ENCODE data around the gene POU4F2.

POU4F2 gene, protein sequence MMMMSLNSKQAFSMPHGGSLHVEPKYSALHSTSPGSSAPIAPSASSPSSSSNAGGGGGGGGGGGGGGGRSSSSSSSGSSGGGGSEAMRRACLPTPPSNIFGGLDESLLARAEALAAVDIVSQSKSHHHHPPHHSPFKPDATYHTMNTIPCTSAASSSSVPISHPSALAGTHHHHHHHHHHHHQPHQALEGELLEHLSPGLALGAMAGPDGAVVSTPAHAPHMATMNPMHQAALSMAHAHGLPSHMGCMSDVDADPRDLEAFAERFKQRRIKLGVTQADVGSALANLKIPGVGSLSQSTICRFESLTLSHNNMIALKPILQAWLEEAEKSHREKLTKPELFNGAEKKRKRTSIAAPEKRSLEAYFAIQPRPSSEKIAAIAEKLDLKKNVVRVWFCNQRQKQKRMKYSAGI

GRCh38 chr4:146638786-146639505, at the start of gene POU4F2:
Gene POU4F2 (plus strand): TSS chr4:146638893. CDS start chr4:146639141, 248 bp downstream.
- no peak for DNase-seq (ENCODE audit: low spot score)

GRCh38 chr4:146590801-146591200, 47.9 kb upstream of the POU4F2 start:
- no peak for DNase-seq (ENCODE audit: low spot score)

DNA sequence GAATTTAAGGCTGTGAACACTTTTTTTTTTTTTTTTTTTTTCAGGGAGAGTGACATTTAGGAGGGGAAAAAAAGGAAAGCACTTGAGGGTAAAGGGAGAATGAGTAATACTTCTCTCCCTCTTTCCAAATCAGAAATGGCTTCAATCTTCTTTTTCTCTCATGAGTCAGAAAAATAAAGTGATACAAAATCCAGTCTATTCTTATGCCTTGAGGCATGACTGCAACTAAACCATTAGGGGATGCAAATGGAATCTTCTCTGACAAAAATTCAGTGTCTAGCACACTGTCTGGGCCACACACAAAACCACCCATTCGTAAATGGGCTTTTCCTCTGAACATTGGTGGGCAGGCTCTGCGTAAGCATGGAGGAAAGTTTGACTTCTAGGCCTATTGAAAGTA, 46.7 kb upstream of the POU4F2 start:
- DNase-seq (ENCODE audit: low spot score) = no peak

DNA sequence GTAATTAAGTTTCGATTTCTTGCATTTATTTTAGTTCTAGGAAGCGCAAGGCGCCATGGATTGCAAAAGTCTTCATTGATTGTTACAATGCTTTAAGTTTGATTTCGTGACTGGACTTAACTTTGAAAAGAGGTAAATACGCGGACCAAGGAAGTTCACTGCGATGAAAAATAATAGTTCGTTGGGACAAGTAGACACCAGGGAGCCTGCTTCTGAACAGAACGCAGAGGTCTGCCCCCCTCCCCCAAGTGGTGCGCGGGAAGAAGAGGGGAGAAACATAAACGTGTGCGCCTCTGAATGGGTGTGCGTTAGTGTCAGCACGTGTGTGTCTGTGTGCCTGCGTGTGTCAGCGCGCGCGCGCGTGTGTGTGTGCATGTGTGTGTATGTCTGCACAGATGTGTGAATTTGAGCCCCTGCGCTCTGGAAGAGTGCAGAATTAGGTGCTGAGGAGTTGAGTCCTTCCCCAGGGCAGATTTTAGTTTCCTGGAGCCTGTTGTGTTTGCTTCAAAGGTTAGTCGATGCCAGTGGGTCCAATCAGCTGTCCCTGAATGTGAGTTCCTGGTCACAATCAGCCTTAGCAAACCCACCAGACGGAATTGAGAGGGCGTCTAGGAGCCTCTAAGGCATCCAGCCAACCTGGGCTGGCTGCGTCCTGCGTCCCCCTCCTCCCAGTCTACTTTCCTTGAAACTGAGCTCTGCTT, 5.8 kb upstream of the POU4F2 start:
- DNase-seq (ENCODE audit: low spot score) = no peak

DNA sequence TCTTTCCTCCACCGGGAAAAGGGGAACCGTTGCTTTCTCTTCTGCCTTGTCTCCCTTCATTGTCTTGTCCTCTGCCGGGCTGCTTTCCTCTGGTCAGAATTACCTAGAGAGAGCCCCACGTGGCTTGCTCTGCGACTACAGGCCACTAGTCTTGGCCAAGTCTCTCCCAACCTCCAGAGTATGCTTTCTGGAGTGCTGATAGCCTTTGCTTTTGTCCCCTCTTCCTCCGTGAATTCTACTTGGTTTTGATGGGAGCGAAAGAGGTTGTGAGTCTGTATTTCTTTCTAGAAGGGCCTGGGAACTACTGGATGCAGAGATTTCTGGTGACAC, 5.3 kb upstream of the POU4F2 start:
- DNase-seq (ENCODE audit: low spot score) = no peak

DNA sequence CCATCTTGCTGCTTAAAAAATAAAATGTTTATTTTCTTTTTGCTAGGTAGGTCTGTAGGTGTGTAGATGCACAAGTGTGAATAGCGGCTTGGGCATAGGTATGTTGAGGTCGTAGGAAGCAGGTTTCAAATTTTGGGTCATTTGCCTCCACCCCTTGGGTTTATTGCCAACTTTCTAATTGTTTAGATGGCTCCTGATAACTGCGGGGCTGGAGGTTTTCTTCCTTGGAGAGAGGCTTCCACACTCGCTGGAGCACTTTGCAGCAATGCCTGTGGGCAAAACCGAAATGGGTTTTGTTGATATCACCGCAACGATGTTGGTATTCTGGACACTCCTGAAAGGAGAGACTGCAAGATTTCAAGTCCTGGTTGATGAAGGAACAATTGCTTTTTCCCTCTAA, 3.9 kb upstream of the POU4F2 start:
- no peak for DNase-seq (ENCODE audit: low spot score)

- DNase-seq (ENCODE audit: low spot score) = no peak
Observed at GRCh38 chr4:146637621-146638332, 916 bp upstream of the POU4F2 start.

- no peak for DNase-seq (ENCODE audit: low spot score)
Observed at GRCh38 chr4:146638333-146638785, 334 bp upstream of the POU4F2 start.

DNA sequence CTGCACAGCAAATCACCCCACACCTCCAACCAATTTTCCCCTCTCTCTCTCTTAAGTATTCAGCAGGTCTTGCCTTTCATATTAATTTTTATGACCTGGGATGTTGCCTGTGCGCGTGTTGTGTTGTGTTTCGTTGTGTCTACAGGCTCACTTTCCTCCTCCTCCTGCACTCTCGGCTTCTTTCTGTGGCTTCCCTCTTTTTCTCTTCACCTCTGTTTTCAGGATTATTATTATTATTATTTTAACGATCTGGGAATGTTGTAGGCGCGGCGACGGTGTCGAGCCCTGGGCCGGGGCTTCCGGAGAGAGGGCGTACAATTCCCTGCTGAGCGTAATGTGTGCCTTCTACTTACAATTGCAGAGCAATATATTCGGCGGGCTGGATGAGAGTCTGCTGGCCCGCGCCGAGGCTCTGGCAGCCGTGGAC, 826 bp downstream of the POU4F2 start:
- no peak for DNase-seq (ENCODE audit: low spot score)

GRCh38 chr4:146640021-146640464, 1.4 kb downstream of the POU4F2 start:
- DNase-seq (ENCODE audit: low spot score) = no peak

- no peak for DNase-seq (ENCODE audit: low spot score)
Observed at GRCh38 chr4:146640465-146641061, 1.9 kb downstream of the POU4F2 start.

DNA sequence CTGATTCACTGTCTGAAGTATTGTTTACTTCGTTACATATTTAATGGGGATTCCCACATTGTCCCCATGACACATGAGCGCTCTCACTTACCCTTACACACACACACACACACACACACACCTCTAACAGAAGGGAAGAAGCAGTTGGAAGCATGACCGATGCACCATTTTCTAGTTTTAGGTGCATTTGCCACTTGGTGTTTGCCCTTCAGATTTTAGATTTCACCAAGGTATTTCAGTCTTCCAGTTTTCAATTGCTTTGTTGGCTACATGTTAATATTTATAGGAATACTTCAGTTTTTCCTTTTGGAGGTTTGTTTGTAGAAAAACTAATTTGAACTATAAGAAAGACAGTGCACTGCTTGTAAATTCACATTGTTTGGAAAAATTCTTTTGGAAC, 3.1 kb downstream of the POU4F2 start:
- DNase-seq (ENCODE audit: low spot score) = no peak

- no peak for DNase-seq (ENCODE audit: low spot score)
Observed at GRCh38 chr4:146643812-146644401, 5.2 kb downstream of the POU4F2 start.

GRCh38 chr4:146645921-146646320, 7.2 kb downstream of the POU4F2 start:
- no peak for DNase-seq (ENCODE audit: low spot score)

DNA sequence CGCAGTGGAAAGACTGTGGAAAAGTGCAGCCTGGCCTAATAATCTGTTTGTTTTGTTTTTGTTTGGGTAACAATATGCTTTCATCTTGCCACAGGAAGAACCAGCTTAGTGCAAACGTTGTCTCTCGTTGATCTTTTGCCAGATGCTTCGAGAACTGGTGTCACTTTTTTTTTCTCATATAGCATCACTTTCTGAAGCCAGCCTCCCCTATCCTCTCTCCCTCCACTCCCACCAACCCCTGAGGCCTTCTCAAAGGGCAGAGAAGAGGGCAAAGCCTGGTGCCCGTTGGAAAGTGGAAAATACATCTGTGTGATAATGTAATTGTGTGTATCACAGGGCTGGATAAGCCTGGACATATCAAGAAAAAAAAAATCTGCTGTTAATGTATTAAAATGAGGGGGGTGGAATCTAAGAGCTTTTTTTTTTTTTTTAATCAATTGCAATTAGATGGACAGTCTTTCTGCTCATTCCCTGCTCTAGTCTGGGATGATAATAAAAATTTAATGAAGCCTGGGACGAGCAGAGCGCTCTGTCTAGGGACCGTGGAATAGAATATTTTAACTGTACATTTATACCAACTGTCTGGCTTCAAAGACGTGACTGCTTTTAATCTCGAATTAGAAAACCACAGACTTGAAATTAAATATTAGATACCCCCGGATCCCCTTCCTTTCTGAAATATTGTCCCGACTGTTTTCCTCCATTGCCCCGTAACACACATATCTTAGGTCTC, 8.1 kb downstream of the POU4F2 start:
- DNase-seq (ENCODE audit: low spot score) = no peak

DNA sequence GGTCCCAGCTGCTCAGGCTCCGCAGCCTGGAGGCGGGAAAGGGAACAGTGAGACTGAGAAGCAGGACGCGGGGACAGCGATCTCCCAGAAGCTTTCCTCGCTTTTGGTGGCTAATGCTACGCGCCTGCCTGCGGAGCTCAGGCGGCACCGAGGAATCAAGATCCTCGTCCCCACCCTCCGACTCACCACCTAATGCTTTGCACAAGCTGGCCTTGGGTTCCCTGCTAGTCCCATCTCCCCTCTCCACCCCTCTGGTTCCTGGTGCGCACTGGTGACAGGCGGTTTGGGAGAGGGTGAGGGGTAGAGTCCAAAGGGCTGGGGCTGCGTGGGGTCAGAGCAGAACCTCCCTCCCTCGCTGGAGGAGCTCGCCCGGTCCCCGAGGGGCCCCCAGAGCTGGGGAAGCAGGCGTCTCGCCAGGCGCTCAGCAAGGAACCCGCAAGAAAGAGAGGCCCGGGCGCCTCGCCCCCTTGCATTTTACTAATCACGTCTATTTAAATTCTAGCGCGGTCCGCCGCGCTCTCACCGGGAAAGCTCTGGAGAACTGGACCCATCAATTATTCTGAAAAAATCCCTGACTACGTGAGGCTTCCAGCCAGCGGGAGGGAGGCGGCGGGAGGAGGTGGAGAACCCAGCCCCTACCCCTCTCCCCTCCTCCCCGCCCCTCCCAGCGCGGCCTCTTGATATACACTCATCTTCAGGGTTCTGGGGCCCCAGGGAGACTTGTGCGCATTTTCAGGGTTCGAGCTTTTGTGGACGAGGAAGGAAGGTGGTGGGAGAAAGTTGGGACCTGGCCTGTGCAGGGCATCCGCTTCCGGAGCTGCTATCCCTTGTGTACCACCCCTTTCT, 9.1 kb downstream of the POU4F2 start:
- DNase-seq (ENCODE audit: low spot score) = no peak

DNA sequence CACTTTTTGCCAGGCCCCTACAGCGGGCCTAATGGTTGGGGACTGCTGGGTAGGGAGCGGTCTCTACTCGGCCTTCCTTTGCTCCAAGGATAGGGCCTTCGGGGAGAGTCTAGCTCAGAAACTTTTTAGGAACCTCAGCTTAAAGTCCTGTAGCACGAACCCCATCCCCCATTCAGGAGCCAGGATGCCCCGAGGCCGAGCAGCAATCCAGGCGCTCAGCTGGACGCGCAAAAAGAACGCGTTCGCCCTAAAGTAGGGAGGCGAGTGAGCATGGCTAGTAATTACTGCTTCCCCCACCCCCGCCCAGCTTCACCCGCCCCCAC, 9.7 kb downstream of the POU4F2 start:
- DNase-seq (ENCODE audit: low spot score) = no peak

DNA sequence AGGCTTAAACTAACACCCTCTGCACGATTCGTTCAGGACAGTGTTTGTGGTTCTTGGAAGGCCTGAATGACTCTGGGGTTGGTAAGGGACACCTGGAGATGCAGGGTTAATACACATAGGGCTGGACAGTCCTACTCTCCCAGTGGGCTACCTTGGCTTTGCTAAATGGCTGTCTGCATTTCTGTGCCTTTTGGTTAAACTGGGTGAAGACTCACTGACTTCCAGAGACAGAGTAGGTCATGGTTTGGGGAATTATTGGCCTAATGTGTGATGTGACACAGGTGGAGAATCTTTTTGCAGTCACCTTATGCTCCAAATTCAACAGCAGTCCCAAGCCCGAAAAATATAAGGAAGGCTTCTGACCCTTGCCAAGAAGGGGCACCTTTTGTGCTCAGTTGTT, 10.5 kb downstream of the POU4F2 start:
- no peak for DNase-seq (ENCODE audit: low spot score)

DNA sequence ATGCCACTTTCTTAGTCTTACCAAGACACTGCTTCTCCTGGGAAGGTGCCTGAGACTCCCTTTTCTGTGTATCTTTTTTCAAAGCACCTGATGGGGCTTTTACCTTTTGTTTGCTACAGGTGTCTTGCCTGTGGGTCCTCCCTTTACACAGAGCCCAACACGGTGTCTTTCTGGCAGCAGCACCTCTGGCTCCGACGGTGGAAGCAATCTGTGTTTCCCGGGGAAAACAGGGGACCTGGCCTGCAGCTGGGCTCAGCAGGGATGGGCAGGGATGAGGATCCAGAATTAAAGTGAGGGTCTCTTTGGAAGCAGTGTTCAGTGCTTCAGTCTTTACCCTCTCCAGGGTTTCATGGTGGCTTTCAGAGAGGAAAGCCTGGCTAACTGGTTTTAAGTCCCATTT, 11.3 kb downstream of the POU4F2 start:
- no peak for DNase-seq (ENCODE audit: low spot score)
